Testis (tissue), 2 donors: ENCODE measurements around the gene FAM171A1.

ENCODE experiments used
- CTCF ChIP-seq, 3 experiments: fragments of 450-650 bp in 2 of 3; fragments of 200-600 bp in 1 of 3; sonication (generic) in 1 of 3; IDR thresholded peaks; one replicate each; pipeline ENCODE4 v1.5.1; 2016 to 2019; ENCODE audit warnings: antibody characterized with exemption in 3 of 3, mild to moderate bottlenecking in 2 of 3, moderate library complexity in 1 of 3
- POLR2A ChIP-seq: fragments of 450-650 bp; IDR thresholded peaks from one replicate; pipeline ENCODE4 v1.6.1; 2017; ENCODE audit warnings: antibody characterized with exemption, mild to moderate bottlenecking, moderate library complexity

- TF ChIP-seq CTCF (IDR thresholded peaks at IDR 0.05): no peak
- TF ChIP-seq POLR2A: no peak
Measured at GRCh38 chr10:15324113-15324512, 47.0 kb downstream of the FAM171A1 start.
